Forelimb muscle (tissue), 1 donor: Measurements from ENCODE around the gene ARTN. TPM values are rescaled to one million over a fixed set of nuclear protein-coding genes. Genes with fewer than 3 reads are reported as not detected.

Experiments
- DNase-seq: peaks from one replicate; pipeline ENCODE4 v3.0.0-alpha.2; 2013; ENCODE audit warnings: low read depth
- polyA plus RNA-seq: library from polyadenylated mRNA; unstranded; fragments of 120-200 nt; gene quantifications from one replicate; pipeline ENCODE4 v1.2.1, GENCODE V29; 2013; ENCODE audit not compliant: insufficient read length

Gene ARTN
- polyA plus RNA-seq, 1 donor = 1.6 TPM

- no peak for DNase-seq
Observed at GRCh38 chr1:43984855-43985254, 51.3 kb downstream of the ARTN start.

GRCh38 chr1:43985984-43986595, 52.5 kb downstream of the ARTN start:
- no peak for DNase-seq

- no peak for DNase-seq
Observed at GRCh38 chr1:43986712-43987111, 53.1 kb downstream of the ARTN start.

Other genes starting within 250 kb of the ARTN start
- 32.6 TPM for gene ST3GAL3, start 226.3 kb upstream of the ARTN start, polyA plus RNA-seq
- 30.8 TPM for gene IPO13, start 13.1 kb downstream of the ARTN start, polyA plus RNA-seq
- 18.6 TPM for gene DPH2, start 36.2 kb downstream of the ARTN start, polyA plus RNA-seq
- gene ATP6V0B, start 41.2 kb downstream of the ARTN start, polyA plus RNA-seq = 46.9 TPM
- gene B4GALT2, start 45.4 kb downstream of the ARTN start, polyA plus RNA-seq = 42.0 TPM
- 0.78 TPM for gene CCDC24, start 57.8 kb downstream of the ARTN start, polyA plus RNA-seq
- gene SLC6A9, start 97.7 kb downstream of the ARTN start, polyA plus RNA-seq = 3.2 TPM
- gene KLF17, start 185.0 kb downstream of the ARTN start, polyA plus RNA-seq = 0.13 TPM
- not detected for gene KLF18, start 207.8 kb downstream of the ARTN start, polyA plus RNA-seq